ENCODE measurements around the gene METTL13. TPM values are rescaled to one million over a fixed set of nuclear protein-coding genes. Genes with fewer than 3 reads are reported as not detected.

METTL13 gene
- total RNA-seq: 10 to 100 TPM; 19.9 to 42.7 TPM

- H3K9me3 ChIP-seq: no peaks in the 10 kb centered on the region
- H3K9ac ChIP-seq (ENCODE audit: low read depth in 2 of 2, low read length in 2 of 2): peak within 1 kb of the TSS; percentile 74 to 87
- peaks cover 9% of the 10 kb centered on the region for H3K4me1 ChIP-seq
- peak within 1 kb of the TSS; percentile 62 for H3K4me3 ChIP-seq
- peak; percentile 99 for DNase-seq
- H3K27me3 ChIP-seq: no peaks in the 10 kb centered on the region
- H3K36me3 ChIP-seq: no peaks in the 10 kb centered on the region
- TF ChIP-seq CTCF (IDR thresholded peaks at IDR 0.05): no peak
- H3K27ac ChIP-seq: peak within 1 kb of the TSS; percentile 88
- intact Hi-C loops (cut with DNase I): loop anchor here (5.0 to 10.0 kb wide), 2 partner anchors 39 to 137 kb away; partner anchors contain the start of gene VAMP4
Observed at GRCh38 chr1:171781176-171781875, at the start of gene METTL13. Gene METTL13, plus strand, starts transcription at chr1:171781660. Its CDS starts 308 bp downstream, at chr1:171781968.

GRCh38 chr1:171736196-171736595 is 45.3 kb upstream of the METTL13 start:
- no peak for DNase-seq
- Histone ChIP-seq H3K27me3 (no peaks in the 10 kb centered on the region), H3K4me1 (no peaks in the 10 kb centered on the region), H3K9ac (ENCODE audit: low read depth in 2 of 2, low read length in 2 of 2) (no peak overlapping the region), H3K27ac (no peak overlapping the region), H3K4me3 (no peak overlapping the region), H3K36me3 (peaks cover 12% of the 10 kb centered on the region), H3K9me3 (no peaks in the 10 kb centered on the region)
- intact Hi-C loops (cut with DNase I): no loop called here
- no peak for TF ChIP-seq CTCF (IDR thresholded peaks at IDR 0.05)

GRCh38 chr1:171738911-171739310 is 42.5 kb upstream of the METTL13 start:
- Histone ChIP-seq H3K27ac (no peak overlapping the region), H3K27me3 (no peaks in the 10 kb centered on the region), H3K4me3 (no peak overlapping the region), H3K9me3 (no peaks in the 10 kb centered on the region), H3K36me3 (peaks cover 12% of the 10 kb centered on the region), H3K4me1 (peaks cover 10% of the 10 kb centered on the region), H3K9ac (ENCODE audit: low read depth in 2 of 2, low read length in 2 of 2) (no peak overlapping the region)
- TF ChIP-seq CTCF (IDR thresholded peaks at IDR 0.05): no peak
- DNase-seq: no peak
- intact Hi-C loops (cut with DNase I): no loop called here

- H3K9ac ChIP-seq (ENCODE audit: low read depth in 2 of 2, low read length in 2 of 2): no peak overlapping the region
- TF ChIP-seq CTCF (IDR thresholded peaks at IDR 0.05): no peak
- peaks cover 10% of the 10 kb centered on the region for H3K4me1 ChIP-seq
- H3K36me3 ChIP-seq: peaks cover 12% of the 10 kb centered on the region
- intact Hi-C loops (cut with DNase I): loop anchor here (5.0 kb wide), 1 partner anchor 43 kb away; the partner anchor contains the start of gene METTL13
- no peak overlapping the region for H3K4me3 ChIP-seq
- no peak overlapping the region for H3K27ac ChIP-seq
- no peak for DNase-seq
- no peaks in the 10 kb centered on the region for H3K9me3 ChIP-seq
- H3K27me3 ChIP-seq: no peaks in the 10 kb centered on the region
Observed at GRCh38 chr1:171739656-171740055, 41.8 kb upstream of the METTL13 start.

GRCh38 chr1:171740356-171740863 is 41.0 kb upstream of the METTL13 start:
- DNase-seq: no peak
- H3K4me1 ChIP-seq: peaks cover 10% of the 10 kb centered on the region
- intact Hi-C loops (cut with DNase I): loop anchor here (5.0 kb wide), 1 partner anchor 42 kb away; the partner anchor contains the start of gene METTL13
- H3K27me3 ChIP-seq: no peaks in the 10 kb centered on the region
- H3K9ac ChIP-seq (ENCODE audit: low read depth in 2 of 2, low read length in 2 of 2): no peak overlapping the region
- no peak for TF ChIP-seq CTCF (IDR thresholded peaks at IDR 0.05)
- no peaks in the 10 kb centered on the region for H3K9me3 ChIP-seq
- no peak overlapping the region for H3K4me3 ChIP-seq
- no peak overlapping the region for H3K27ac ChIP-seq
- peaks cover 7% of the 10 kb centered on the region for H3K36me3 ChIP-seq

Measured in colonic mucosa (tissue), 4 donors.